GM19240 (cell line): Measurements from ENCODE around the gene GPC6.

Experiments used
- DNase-seq: peaks from one replicate; pipeline ENCODE4 v3.0.0; 2011; ENCODE audit warnings: low spot score; ENCODE audit not compliant: insufficient read length

Gene GPC6

DNA sequence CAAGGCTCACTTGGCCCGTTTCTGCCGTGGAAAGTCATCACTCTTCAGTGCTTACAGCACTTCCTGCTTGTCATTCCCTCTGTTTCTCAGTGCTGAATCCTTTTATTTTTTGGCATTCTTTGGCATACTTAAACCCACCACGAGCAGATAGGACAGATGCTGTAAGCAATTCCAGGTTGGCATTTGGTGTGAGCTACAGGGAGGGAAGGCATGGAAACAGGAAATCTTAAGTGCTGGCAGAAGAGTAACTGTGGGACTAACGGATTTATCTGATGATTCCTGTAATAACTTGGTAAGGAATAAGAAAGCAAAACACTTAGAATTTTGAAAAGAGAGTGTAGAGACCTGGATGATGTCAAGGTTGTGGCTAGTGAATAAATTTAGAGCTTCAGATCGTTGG is 273.4 kb downstream of the GPC6 start:
- DNase-seq: no peak

DNA sequence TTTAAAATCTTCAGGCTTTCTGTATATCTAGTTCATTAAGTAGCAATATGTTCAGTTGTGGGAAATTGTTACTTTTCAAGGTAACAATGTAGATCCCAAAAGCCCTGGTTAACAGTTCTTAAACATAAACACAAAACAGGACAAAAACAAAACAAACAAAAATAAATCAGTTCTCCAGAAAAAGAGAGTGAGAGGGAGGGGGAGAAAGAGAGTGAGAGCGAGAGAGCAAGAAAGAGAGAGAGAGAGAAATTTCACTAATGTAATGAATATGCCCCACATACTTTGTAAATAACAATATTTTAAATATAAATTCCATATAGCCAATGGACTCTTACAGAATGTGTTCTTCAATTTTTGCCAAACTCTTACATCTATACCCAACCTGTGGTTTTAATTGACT is 275.5 kb downstream of the GPC6 start:
- no peak for DNase-seq

DNA sequence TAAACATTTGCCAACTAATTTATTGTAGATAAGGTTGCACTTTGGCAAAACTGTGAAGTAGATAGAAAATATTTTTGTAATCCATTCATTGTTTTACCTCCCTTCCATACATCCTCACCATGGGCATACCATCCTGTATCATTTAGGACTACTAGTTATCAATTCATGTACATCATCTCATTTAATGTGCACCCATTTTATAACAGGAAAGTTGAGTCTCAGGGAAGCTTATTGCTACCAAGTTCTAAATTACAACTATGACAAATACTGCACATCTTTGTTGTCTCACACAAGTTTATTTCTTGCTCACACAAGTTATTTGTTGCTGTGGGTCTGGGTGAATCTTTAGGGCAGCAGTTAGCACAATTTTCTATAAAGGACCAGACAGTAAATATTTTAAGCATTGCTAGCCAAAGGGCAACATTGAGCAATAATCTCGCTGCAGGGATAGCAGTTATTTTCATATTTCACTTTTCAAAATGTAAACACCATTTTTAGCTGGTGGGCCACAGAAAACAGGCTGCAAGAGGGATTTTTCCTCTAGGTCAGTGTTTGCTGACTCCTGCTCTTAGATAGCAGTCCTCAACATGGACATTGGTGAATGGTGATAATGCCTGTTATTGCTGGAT is 276.5 kb downstream of the GPC6 start:
- no peak for DNase-seq

DNA sequence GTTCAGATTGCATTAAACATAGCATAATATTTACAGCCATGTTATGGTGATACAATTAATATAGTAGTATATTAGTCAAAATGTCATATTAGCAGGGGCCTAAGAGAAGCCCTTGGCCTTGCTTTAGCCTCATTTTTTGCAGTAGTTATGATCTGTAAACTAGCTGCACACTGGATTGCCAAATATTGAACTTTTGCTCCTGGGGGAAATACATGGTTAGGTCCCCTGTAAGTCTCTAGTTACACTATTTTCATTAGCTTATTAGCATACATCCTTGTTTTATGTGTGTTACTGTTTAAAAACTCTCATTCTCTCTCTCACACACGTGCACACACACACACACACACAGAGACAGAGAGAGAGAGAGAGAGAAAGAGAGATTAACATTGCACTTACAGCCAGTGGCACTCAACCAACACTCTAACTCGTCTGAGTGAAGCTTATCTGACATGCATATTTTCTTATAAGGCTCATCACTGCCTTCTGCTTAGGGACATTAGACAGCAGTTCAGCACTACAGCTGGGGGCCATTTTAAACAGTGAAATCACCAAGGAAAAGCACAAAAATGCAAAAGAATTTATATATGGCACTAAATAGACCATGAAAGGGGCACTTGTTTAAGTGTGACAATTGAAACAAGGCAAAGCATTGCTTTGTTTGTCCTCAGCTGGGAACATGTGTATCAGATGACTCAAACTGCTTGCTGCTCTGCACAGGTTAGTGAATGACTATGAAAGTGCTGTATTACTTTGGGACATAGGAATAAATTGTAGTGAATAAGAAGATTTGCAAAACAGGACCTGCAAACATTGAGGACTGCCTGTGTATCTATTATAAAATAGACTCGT is 278.7 kb downstream of the GPC6 start:
- no peak for DNase-seq

DNA sequence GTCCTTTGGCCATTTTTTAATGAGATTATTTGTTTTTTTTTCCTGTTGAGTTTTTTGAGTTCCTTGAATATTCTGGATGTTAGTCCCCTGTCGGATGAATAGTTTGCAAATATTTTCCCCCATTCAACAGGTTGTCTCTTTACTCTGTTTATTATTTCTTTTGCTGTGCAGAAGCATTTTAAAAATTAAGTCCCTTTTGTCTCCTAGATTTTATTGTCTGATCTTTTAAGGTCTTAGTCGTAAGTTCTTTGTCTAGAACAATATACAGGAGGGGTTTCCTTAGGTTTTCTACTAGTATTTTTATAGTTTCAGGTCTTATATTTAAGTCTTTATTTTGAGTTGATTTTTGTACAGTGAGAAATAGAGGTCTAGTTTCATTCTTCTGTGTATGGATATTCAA is 284.4 kb downstream of the GPC6 start:
- DNase-seq: no peak

DNA sequence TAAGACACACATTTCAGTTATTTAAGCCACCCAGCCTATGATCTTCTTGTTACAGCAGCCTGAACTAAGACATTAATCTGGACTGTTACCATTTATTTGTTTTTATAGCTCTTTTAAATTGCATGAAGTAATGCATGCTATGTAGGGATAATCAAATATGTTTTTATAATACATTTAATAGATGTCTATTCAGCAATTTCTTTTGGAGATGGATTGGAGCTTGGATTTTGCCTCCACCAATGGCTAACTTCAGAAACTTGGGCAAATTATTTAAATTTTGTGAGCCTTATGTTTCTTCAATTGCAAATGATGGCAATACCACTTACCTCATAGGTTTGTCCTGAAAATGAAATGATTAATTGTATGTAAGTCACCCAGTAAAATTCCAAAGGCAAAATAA is 288.7 kb downstream of the GPC6 start:
- DNase-seq: no peak

DNA sequence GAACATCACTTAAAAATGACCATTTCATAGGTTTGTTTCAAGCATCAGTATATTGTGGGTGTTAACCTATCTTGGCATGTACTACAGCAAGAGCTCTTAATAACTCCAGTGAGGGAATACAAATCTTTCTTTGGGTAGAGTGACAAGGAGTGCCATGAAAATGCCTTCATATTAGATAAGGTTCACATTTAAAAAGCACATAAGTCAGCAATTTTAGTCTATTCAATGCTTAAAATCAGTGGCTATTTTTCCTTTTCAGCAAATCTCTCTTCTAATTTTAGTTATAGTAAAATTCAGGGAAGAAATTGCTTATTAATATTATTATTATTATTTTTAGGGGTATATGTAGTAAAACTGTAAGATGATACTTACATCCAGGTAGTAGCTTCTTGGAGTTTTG is 291.1 kb downstream of the GPC6 start:
- no peak for DNase-seq

DNA sequence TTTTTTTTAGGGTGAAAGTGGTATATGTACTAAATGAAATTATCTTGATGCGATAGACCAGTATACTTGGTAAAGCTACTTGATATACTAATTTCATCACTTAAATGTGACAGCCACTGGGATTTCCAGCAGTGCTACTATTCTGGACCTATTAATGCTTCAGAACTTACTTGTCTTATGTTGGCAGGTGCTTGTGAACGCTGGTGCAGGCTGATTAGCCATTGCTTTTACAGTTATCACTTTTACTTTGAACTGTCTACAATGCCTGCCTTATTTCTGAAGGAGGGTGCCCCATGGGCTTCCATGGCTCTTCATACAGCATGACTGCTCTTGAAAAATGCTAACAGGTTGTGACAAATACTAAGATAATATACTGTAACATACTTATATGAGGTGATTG is 294.7 kb downstream of the GPC6 start:
- no peak for DNase-seq

DNA sequence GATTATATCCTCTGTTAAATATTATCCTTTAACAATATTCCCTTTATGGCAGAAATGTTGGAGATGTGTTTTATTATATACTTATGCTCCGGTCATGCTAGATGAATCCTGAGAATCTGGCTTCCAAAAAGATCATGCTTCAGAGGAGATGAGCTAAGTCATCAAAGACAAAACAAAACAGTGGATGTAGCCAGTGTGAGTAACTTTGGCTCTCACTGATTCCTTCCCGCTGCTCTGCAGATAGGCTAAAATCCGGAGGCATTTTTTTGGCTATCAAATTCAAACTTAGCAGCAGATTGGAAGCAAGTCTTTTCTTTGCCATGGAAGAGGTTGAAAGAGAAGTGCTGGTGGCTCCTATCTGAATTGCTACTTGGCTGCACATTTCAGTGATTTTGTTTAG is 295.9 kb downstream of the GPC6 start:
- no peak for DNase-seq

DNA sequence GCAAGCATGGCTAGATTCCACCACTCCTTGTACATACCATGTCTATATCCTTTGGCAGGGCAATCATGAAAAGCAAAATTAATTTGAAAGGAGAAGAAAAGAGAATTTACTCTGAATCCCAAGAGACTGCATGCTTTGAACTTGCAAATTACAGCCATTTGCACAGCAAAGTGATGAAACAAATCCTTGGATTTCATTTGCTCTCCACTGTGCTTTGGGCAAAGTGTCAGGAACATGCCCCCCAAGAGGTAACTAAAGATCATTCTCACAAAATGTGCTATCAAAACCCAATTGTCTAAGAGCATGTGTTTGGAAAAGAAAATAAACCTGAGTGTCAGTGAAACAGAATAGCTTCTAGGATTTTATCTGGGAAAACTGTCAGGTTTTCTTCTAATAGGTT is 298.5 kb downstream of the GPC6 start:
- no peak for DNase-seq

DNA sequence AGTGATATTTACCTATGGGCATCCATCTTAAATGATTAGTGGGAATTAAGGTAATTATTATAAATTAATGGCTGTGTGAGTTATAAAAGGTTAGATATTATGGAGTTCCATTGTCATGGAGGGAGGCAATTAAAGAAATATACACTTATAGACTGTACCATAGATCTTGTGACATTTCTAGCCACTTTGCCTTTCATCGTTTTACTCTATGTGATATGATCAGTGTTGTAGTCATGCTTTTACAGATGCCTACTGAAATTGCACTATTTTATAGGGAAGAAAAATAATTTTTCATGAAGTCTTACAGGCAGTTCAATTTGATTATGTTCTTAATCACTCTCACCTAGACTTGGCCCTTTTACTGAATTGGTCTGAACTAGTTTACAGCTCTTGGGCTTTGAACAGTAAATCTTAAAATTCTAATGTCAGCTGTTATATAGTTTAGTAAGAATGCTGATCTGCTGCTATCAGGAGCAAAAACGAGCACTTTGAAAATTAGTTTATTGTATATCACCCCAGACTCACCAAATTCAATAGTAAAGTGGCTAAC is 301.2 kb downstream of the GPC6 start:
- DNase-seq: no peak

DNA sequence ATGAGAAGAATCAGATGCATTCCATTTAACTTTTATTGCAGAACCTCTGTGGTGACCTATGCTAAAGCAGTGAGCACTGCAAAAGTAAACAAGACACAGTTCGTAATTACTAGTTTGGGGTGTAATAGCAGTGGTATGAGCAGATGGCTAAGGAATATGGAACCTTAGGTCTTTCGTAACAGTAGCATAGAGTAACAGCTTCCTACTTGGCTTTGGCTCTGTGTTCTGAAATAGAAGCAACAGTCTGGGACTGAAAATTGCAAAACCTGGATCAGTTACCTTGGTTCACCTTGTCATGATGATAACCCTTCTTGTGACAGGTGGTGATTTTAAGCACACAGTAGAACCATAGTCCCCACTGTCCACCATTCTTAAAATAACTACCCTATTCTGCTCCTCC is 303.4 kb downstream of the GPC6 start:
- no peak for DNase-seq

DNA sequence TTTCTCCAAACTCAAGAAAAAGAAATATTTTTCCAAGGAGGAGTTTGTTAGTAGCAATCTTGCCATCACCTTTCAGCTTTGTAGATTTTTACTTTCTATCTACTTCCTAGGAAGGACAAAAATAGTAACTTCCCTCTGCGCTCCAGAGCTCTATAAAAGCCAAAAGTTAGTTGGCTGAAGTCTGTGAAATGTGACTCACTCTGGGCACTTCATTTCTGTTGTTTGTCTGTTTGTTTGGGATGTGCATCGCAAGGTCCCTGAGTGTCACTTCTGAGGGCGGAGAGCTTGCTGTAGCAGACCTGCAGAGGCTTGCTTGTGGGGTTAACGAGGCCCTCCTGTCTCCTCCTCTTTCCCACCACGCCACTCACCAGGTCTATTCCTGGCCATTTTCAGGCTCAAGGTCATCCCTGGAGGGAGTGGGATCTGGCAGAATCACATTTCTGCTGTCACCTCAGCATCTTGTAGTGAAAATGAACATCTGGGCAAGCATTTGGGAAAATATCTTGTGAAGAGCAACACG is 307.6 kb downstream of the GPC6 start:
- no peak for DNase-seq

DNA sequence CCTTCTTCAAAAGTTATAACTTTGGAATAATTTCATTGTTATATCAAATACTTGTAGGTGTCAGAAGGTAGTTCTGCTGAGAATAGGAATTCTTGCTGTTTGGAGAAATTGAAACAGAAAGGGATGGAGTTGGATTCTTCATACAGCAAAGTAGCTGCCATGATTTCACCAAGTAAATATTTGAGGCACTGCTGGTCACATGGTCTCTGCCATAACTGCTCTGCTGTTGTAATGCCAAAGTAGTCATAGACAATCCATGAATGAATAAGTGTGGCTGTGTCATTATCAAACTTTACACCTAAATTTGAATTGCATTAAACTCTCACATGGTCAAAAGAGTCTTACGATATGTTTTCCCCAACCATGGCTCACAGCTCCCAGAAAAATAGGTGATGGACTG is 308.6 kb downstream of the GPC6 start:
- DNase-seq: no peak

DNA sequence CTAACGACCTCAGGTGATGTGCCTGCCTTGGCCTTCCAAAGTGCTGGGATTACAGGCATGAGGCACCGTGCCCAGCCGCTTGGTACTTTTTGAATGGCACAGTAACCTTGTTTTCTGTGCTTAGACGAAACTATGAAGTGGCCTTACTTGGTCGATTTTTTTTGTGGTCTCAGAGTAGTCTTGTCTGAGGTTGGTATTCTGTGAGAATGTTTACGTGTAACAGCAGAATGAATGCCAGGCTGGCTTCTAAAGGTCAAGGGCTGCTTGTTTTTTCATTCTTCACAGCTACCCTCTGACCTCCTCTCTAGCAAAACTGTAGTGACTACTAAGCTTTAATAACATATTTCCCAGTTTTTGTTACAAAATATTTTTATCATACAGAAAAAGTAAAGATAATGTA is 313.3 kb downstream of the GPC6 start:
- DNase-seq: no peak

DNA sequence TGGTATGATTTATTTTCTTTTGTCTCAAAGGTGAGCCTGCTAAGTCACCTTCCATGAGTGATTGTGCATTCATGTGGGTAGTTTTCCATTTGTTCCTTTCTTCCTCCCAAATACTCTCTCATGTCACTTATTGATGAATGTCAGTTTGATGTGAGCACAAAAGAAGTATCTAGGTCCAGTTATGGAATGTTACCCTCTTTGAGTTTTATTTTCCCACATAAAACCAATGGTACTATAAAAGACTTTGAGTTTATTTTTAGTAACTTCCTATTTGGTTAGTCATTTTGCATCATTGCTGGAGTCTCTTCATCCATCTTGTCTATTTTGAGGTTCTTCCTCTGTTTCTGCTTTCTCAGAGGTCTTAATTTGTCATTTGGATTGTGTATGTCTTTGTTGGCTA is 321.3 kb downstream of the GPC6 start:
- DNase-seq: no peak

DNA sequence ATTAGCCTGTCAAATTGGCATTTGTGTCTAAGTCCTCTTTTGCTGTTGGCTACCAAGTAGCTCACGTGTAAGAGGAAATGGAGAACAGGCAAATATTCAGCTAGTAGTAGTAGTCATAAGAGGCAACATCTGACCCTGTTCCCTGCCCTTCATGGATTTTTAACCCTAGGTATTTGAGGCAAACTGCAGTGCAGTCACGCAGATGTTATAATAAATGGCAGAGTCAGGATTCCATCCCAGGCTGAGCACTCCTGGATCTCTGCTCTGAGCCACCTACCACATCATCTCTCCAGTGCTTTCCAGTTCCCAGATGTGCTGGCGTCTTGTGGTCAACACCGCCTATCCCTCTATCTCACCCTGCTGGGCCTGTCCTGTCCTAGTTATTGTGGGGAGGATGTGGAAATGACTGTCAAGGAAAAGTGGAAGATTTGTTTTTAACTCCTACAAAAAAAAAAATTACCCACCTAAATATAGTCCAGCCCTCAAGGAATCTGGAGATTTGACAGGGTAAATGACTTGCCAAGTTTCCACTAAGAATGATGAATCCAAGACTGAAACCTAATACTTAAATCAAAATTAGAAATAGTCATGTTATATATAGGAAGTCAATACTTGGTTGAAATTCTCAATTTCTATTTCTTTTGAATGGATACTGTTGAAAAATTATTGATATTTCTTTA is 322.9 kb downstream of the GPC6 start:
- DNase-seq: no peak

DNA sequence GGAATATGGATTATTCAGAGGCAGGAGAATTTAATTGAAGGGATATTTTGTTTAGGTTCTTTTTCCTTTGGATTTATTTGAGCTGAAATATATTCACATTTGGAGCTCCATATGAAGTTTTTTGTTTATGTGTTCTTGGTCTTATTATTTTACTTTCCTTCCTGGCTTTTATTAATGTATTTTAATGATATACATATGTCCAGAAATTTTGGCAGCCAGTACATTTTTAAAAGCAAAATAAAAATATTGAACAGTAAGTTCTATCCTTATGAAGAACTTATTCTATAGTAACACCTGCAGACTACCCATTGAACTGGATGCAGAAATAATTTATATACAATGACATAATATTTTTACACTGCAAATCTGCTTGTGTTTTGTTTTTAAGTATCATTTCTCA is 323.6 kb downstream of the GPC6 start:
- no peak for DNase-seq

DNA sequence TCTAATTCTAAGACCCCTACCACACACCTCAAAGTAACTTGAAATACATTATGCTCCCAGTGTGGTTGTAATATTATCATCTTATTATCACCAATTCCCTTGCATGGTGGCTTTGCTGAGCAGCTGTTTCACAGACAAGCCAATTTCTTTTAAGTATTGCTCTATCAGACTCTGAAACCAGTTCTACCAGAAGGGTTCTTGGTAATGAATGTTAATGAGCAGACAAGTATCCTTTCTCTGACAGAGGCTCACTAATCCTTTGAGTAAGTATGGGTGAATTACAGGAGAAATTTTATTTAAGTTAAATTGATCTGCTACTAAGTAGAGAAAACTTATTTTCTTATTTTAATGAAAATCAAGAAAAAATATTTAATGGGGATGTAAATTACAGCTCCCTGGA is 326.0 kb downstream of the GPC6 start:
- no peak for DNase-seq

DNA sequence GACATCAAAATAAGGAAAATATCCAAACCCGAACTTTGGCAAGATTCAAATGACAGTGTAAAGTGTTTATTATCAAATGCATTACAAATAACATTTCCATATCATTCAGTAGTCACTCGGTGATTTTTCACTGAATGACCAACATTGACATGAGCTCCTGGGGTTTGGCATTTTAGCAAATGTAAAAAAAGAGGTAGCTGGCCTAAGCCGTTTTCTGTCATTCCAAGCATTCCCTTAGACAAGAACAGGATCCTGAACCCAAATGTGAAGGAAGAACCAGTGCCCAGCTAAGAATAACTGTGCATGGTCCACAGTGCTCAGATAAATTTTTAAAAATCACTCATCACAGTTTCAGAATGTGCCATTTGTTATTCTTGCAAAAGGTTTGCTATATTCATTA is 327.9 kb downstream of the GPC6 start:
- DNase-seq: no peak

DNA sequence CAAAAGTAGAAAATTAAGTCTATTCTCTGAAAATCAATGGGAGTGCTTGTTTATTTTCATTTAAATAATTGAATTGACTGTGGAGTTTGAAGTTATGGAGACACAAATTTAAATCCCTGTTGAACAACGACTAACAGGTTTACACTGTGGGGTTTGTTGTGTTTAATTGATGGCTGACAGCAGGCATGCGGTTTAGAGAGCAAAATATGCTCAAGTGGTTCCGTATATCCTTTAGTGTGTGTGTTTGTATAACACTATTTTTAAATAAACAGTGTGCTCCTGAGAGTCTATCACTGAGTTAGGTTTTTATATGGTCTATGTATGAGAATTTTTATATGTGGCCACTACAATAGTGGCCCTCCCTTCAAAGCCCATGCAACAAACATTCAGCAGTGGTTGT is 332.0 kb downstream of the GPC6 start:
- no peak for DNase-seq

DNA sequence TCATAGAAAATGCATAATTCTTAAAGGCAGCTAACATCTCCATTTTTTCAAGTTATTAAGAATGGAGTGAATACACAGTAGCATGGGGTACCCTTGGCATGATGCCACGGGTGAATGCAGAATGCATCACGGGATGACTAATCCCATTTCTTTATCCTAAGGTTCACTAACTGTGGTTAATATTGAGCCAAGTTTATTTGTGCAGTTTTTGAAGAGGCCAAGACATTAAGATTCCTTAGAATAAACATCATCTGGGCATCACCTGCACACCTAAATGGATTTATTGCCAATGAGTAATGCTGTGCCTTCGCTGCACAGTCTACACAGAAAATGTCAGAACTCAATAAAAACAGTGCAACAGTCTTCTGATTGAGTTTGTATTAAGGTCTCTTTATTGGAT is 333.1 kb downstream of the GPC6 start:
- DNase-seq: no peak
